NCI-H446 treated with DMSO at 0.1 percent for 48 hours (cell line): Measurements from ENCODE around the gene IRF1.
"Not testable (repeated sequence)": the region's sequence is repeated elsewhere in the genome, so short reads cannot be mapped to it uniquely, and the experiment has no call there.

Source experiments
- DNase-seq: peaks from one replicate; lab custom pipeline; 2025; lab: John Stamatoyannopoulos, UW

Gene IRF1

GRCh38 chr5:132490484-132491367 lies at the start of gene IRF1:
Gene IRF1, minus strand, starts transcription at chr5:132490773. Its CDS starts 1,295 bp downstream, at chr5:132489478.
- peak; percentile 83 for DNase-seq

- DNase-seq = no peak
These were observed 49.6 kb upstream of the IRF1 start for GRCh38 chr5:132540149-132540548.

GRCh38 chr5:132539716-132540115 lies 49.1 kb upstream of the IRF1 start:
- DNase-seq = no peak

GRCh38 chr5:132530946-132531345 lies 40.4 kb upstream of the IRF1 start:
- no peak for DNase-seq

- DNase-seq = no peak
These were observed 38.5 kb upstream of the IRF1 start for GRCh38 chr5:132528866-132529634.

GRCh38 chr5:132528021-132528420 lies 37.4 kb upstream of the IRF1 start:
- DNase-seq = no peak

- DNase-seq = no peak
These were observed 36.5 kb upstream of the IRF1 start for GRCh38 chr5:132526974-132527564.

GRCh38 chr5:132526290-132526973 lies 35.9 kb upstream of the IRF1 start:
- peak; percentile 15 for DNase-seq

GRCh38 chr5:132525299-132525724 lies 34.7 kb upstream of the IRF1 start:
- DNase-seq = no peak

GRCh38 chr5:132524877-132525276 lies 34.3 kb upstream of the IRF1 start:
- DNase-seq = not testable (repeated sequence)

GRCh38 chr5:132522067-132522466 lies 31.5 kb upstream of the IRF1 start:
- not testable (repeated sequence) for DNase-seq

- not testable (repeated sequence) for DNase-seq
These were observed 23.2 kb upstream of the IRF1 start for GRCh38 chr5:132513618-132514336.

GRCh38 chr5:132510076-132510475 lies 19.5 kb upstream of the IRF1 start:
- DNase-seq = no peak

GRCh38 chr5:132506094-132506692 lies 15.6 kb upstream of the IRF1 start:
- DNase-seq = no peak

- DNase-seq = no peak
These were observed 15.1 kb upstream of the IRF1 start for GRCh38 chr5:132505641-132506040.

GRCh38 chr5:132504746-132505145 lies 14.2 kb upstream of the IRF1 start:
- no peak for DNase-seq

GRCh38 chr5:132503244-132503643 lies 12.7 kb upstream of the IRF1 start:
- no peak for DNase-seq

- no peak for DNase-seq
These were observed 11.7 kb upstream of the IRF1 start for GRCh38 chr5:132501961-132502931.

GRCh38 chr5:132501629-132501956 lies 11.0 kb upstream of the IRF1 start:
- no peak for DNase-seq
